GM12891 (cell line): ENCODE measurements around the gene MCM6.

ENCODE experiments used
- PAX5 ChIP-seq: IDR thresholded peaks from 2 replicates; pipeline ENCODE4 v1.6.1; 2011; ENCODE audit warnings: low read length, moderate library complexity, mild to moderate bottlenecking; ENCODE audit not compliant: insufficient read depth, severe bottlenecking
- POLR2A ChIP-seq: IDR thresholded peaks from 2 replicates; pipeline ENCODE4 v1.6.1; 2011; ENCODE audit warnings: low read depth, low read length, control low read depth
- POLR2AphosphoS5 ChIP-seq: IDR thresholded peaks from 2 replicates; pipeline ENCODE4 v1.6.1; 2011; ENCODE audit warnings: low read depth, low read length, control low read depth
- POU2F2 ChIP-seq: IDR thresholded peaks from 2 replicates; pipeline ENCODE4 v1.6.1; 2011; ENCODE audit warnings: low read depth, mild to moderate bottlenecking, control low read depth, low read length, moderate library complexity
- SPI1 ChIP-seq: IDR thresholded peaks from 2 replicates; pipeline ENCODE4 v1.6.1; 2011; ENCODE audit warnings: low read depth, low read length, control low read depth
- TAF1 ChIP-seq: IDR thresholded peaks from 2 replicates; pipeline ENCODE4 v1.6.1; 2011; ENCODE audit warnings: low read depth, low read length, control low read depth

GRCh38 chr2:135909976-135910375 lies 33.7 kb upstream of the MCM6 start:
- TF ChIP-seq POU2F2, result no peak
- no peak for TF ChIP-seq POLR2A
- TF ChIP-seq POLR2AphosphoS5, result no peak
- no peak for TF ChIP-seq TAF1
- no peak for TF ChIP-seq SPI1
- no peak for TF ChIP-seq PAX5
